ENCODE data around the gene AKAP9.
"Not testable (repeated sequence)": the region's sequence is repeated elsewhere in the genome, so short reads cannot be mapped to it uniquely, and the experiment has no call there.

AKAP9 gene

DNA sequence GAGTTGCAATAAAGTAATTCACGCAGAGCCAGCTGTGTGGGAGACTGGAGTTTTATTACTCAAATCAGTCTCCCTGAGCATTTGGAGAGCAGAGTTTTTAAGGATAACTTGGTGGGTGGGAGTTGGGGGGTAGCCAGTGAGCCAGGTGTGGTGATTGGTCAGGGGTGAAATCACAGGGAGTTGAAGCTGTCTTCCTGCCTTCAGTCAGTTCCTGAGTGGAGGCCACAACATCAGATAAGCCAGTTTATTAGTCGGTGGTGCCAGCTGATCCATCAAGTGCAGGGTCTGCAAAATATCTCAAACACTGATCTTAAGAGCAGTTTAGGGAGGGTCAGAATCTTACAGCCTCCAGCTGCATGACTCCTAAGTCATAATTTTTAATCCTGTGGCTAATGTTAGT, 196.9 kb downstream of the AKAP9 start:
- DNase-seq = no peak

- DNase-seq = no peak
These were observed 200.5 kb downstream of the AKAP9 start for GRCh38 chr7:92141161-92141560.

DNA sequence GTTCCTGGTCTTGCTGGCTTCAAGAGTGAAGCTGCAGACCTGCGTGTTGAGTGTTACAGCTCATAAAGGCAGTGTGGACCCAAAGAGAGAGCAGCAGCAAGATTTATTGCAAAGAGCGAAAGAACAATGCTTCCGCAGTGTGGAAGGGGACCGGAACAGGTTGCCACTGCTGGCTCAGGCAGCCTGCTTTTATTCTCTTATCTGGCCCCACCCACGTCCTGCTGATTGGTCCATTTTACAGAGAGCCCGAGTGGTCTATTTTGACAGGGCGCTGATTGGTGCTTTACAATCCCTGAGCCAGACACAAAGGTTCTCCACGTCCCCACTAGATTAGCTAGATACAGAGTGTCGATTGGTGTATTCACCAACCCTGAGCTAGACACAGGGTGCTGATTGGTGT, 202.1 kb downstream of the AKAP9 start:
- DNase-seq = not testable (repeated sequence)

DNA sequence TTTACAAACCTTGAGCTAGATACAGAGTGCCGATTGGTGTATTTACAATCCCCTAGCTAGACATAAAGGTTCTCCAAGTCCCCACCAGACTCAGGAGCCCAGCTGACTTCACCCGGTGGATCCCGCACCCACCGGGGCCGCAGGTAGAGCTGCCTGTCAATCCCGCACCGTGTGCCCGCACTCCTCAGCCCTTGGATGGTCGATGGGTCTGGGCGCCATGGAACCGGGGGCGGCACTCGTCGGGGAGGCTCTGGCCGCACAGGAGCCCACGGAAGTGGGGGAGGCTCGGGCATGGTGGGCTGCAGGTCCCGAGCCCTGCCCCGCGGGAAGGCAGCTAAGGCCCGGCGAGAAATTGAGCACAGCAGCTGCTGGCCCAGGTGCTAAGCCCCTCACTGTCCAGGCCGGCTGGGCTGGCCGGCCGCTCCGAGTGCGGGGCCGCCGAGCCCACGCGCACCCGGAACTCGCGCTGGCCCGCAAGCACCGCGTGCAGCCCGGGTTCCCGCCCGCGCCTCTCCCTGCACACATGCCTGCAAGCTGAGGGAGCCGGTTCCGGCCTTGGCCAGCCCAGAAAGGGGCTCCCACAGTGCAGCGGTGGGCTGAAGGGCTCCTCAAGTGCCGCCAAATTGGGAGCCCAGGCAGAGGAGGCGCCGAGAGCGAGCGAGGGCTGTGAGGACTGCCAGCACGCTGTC, 202.7 kb downstream of the AKAP9 start:
- DNase-seq = not testable (repeated sequence)

GRCh38 chr7:92149736-92150239, 209.1 kb downstream of the AKAP9 start:
- no peak for DNase-seq

DNA sequence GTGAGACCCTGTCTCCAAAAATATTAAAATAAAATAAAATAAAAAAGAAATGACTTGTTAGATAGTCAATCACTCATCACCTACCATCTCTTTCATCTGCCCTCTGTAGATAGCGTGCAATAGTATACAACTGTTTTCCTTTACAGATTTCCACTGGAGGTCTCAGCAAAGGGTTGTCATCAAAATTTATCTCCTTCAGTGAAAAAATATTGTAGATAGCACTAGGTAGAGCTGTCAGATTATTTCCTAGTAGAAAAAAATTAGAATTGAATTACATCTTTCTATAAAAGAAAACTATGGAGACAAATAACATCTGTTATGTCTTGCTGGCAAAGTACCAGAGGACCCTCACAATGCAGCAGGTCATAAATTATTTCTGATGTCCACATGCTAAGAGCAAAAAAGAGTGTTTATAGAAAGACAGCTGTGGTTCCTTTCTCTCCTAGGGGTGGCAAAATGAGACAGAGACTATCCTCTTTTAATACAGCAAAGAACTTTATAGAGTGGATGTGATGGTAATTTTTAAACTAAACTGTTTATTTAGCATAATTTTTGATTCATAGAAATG, 209.9 kb downstream of the AKAP9 start:
- no peak for DNase-seq

DNA sequence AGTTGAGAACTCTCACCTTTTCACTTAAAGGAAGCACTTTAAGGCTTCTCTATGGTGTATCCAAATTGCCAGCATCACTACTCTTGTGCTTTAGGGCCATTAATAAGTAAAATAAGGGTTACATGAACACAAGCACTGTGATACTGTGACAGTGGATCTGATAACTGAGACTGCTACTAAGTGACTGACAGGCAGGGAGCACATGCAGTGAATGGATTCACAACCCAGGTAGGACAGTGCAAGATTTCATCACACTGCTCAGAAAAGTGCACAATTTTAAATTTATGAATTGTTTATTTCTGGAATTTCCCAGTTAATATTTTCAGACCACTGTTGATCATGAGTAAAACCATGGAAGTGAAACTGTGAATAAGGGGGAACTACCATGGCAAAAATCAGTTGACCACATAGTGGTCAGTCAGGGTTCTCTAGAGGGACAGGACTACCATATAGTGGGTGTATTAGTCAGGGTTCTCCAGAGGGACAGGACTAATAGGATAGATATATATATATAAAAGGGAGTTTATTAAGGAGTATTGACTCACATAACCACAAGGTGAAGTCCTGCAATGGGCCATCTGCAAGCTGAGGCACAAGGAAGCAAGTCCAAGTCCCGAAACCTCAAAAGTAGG, 214.6 kb downstream of the AKAP9 start:
- no peak for DNase-seq

GRCh38 chr7:92156990-92157389, 216.3 kb downstream of the AKAP9 start:
- DNase-seq = no peak

DNA sequence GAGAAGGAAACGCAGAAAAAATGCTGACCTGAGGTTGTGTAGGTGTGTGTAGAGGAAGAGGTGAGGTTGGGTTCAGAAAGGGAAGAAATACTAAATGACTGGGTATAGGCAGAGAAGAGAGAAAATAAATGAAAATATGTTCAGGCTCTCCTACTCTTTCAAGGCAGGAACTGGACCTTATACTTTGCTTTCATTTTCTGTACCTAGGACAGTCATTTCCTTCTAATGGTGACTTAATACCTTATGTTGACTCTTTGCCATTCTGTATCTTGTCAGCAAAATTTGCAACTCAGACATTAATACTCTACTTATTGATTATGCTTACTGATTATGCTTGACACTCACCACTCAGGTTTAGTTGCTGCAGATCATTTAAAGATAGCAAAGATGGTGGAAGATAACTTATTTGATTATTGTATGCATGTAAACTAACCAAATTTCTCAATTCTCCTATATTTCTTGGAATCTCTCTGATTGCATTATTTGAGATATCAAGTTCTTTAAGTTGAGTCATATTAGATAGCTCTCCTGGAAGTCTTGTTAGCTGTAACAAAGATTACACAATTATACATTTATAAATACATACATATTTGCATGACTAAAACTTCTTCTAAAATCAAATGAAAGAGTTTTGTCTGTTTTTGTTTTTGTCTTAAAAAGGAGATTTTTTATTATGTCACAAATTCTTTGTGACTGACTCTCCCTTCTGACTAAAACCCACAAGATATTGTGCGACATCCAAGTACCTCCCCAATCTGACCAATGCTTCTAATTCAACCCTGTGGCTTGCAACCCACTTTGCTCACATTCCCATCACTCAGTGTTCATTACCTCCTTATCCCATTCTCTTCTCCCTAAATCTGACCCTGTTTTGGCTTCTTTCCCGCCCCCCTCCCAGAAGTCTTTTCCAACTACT, 218.3 kb downstream of the AKAP9 start:
- DNase-seq = no peak
